Myocyte (in vitro differentiated cells): ENCODE measurements around the gene BCL3. TPM values are rescaled to one million over a fixed set of nuclear protein-coding genes. Genes with fewer than 3 reads are reported as not detected.
"Not testable (repeated sequence)": the region's sequence is repeated elsewhere in the genome, so short reads cannot be mapped to it uniquely, and the experiment has no call there.

Experiments
- DNase-seq: peaks from one replicate; pipeline ENCODE4 v3.0.0-alpha.2; 2012; ENCODE audit warnings: low read depth
- total RNA-seq: library from RNA; depleted of rRNA; stranded (reverse); fragments of >200 nt; gene quantifications from 2 replicates; pipeline ENCODE4 v1.2.3, GENCODE V29; 2014

Gene BCL3
- total RNA-seq, 1 donor from 2014 or later, result 25.8 TPM

DNA sequence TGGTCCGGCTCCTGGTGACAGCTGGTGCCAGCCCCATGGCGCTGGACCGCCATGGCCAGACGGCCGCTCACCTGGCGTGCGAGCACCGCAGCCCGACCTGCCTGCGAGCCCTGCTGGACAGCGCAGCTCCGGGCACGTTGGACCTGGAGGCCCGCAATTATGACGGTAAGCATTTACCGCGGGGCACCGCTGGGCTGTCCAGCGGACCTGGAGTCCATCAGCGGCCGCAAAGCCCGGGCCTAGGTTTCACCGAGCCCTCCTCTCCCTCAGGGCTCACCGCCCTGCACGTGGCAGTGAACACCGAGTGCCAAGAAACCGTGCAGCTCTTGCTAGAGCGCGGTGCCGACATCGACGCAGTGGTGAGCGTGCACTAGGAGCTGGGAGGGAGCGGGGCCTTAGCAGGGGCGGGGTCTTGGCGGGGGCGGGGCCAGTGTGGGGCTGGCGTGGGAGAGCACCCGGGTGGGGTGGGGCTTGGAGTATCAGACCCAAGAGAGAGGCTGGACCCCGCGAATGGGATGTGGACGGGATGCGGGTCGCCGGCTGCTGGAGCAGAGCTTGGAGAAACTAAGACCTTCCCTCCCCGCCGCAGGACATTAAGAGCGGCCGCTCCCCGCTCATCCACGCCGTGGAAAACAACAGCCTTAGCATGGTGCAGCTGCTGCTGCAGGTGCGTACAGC is 8.7 kb downstream of the BCL3 start:
- no peak for DNase-seq

DNA sequence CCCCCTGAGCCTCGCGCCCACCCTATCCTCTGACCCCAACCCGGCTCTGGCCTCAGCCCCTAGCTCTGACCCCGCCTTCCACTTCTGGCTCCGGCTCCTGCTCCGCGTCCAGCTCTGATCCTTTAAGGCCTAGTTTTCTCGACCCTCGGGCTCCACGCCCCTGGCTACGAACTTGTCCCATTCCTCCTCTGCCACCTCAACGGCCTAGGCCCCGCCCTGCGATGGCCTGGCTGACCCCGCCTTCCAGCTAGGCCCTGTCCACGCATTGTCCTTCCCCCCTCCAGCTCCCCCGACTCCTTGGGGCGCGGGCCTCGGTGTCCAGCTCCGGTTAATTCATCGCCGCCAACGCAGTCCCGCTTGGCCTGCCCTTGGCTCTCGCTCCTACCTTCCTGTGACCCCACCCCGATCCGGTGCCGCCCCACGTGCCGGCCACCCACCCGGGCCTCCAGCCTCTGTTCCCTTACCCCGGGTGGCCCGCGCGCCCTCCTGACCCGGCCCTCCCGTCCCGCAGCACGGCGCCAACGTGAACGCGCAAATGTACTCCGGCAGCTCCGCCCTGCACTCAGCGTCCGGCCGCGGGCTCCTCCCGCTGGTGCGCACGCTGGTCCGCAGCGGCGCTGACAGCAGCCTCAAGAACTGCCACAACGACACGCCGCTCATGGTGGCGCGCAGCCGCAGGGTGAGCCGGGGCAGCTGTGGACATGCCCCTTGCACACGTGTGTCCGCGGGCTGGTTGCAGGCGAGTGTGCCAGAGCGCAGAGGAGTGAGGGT is 9.4 kb downstream of the BCL3 start:
- no peak for DNase-seq

DNA sequence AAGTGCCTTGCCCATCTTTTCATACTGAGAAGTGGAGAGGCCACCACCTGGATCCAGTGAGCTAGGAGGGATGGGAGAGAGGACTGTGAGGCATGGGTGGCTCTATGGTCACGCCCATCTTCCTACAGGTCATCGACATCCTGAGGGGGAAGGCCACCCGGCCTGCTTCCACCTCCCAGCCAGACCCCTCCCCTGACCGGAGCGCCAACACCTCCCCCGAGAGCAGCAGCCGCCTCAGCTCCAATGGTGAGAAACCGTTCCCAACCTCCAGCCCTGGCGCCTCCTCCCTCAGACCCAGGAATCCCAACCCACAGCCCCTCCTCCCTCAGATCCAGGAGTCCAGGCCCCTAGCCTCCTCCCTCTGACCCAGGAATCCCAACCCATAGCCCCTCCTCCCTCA is 10.1 kb downstream of the BCL3 start:
- no peak for DNase-seq

DNA sequence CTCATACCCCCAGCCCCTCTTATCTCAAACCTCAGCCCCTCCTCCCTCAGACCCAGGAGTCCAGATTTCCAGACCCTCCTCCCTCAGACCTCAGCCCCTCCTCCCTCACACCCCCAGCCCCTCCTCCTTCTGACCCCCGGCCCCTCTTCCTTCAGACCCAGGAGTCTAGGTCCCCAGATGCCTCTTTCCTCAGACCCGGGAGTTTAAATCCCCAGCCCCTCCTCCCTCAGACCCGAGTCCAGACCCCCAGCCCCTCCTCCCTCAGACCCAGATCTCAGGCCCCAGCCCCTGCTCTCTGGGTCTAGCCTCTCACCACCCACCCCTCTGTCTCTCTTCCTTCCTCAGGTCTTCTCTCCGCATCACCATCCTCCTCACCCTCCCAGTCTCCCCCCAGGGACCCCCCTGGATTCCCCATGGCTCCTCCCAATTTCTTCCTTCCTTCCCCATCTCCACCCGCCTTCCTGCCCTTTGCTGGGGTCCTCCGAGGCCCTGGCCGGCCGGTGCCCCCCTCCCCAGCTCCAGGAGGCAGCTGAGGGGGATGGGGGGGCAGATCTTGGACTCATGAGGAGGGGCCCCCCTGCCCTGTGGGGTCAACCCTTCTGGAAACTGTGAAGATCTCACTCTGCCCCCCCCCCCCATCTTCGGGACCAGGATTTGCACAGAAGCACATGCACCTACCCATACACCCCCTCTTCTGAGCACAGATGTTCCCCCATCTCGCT is 10.7 kb downstream of the BCL3 start:
- no peak for DNase-seq

DNA sequence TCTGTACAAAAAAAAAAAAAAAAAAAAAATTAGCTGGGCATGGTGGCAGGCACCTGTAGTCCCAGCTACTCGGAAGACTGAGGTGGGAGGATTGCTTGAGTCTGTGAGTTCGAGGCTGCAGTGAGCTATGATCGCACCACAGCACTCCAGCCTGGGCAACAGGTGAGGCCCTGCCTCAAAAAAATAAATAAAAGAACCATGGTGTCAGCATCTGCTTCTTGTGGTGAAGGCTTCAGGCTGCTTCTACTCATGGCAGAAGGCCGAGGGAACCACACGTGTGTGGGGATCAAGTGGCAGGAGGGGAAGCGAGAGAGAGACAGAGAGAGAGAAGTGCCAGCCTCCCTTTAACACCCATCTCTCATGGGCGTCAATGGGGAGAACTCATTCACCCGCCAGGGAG is 13.5 kb downstream of the BCL3 start:
- peak; percentile 77 for DNase-seq

DNA sequence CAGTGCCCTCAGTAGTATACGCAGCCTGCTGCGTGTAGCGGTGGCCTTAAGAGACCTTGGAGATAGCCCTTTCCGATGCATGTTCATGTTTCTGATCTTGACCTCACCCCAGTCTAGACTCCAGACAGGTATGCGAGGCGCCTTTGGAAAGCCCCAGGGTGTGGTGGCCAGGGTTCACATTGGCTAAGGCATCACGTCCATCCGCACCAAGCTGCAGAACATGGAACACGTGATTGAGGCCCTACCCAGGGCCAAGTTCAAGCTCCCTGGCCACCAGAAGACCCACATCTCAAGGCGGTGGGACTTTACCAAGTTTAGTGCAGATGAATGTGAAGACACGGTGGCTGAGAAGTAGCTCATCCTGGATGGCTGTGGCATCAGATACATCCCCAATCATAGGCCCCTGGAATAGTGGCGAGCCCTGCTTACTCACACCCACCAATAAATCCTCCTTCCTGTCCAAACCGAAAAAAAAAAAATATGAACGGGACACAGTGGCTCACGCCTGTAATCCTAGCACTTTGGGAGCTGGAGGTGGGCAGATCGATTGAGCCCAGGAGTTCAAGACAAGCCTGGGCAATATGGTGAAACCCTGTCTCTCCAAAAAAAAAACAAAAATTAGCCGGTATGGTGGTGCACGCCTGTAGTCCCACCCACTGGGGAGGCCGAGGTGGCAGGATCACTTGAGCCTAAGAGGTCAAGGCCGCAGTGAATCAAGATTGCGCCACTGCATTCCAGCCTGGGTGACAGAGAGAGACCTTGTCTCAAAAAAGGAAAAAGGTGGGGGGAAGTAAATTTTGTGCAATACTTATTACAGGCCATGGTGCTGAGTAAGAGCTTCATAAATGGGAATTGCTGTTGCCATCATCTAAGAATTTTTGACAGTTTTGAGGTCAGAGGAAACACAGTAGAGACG is 16.8 kb downstream of the BCL3 start:
- DNase-seq, result no peak

DNA sequence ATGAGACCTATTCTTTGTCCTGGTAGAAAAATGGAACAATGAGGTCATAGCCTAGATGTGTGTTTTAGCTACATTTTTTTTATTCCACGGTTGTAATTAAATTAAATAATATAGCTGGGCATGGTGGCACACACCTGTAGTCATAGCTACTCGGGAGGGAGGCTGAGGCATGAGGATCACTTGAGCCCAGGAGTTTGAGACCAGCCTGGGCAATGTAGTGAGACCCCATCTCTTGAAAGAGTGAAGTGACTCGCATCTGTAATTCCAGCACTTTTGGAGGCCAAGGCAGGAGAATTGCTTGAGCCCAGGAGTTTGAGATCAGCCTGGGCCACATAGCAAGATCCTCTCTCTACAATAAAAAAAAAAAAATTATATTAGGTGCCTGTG is 17.4 kb downstream of the BCL3 start:
- DNase-seq, result no peak

DNA sequence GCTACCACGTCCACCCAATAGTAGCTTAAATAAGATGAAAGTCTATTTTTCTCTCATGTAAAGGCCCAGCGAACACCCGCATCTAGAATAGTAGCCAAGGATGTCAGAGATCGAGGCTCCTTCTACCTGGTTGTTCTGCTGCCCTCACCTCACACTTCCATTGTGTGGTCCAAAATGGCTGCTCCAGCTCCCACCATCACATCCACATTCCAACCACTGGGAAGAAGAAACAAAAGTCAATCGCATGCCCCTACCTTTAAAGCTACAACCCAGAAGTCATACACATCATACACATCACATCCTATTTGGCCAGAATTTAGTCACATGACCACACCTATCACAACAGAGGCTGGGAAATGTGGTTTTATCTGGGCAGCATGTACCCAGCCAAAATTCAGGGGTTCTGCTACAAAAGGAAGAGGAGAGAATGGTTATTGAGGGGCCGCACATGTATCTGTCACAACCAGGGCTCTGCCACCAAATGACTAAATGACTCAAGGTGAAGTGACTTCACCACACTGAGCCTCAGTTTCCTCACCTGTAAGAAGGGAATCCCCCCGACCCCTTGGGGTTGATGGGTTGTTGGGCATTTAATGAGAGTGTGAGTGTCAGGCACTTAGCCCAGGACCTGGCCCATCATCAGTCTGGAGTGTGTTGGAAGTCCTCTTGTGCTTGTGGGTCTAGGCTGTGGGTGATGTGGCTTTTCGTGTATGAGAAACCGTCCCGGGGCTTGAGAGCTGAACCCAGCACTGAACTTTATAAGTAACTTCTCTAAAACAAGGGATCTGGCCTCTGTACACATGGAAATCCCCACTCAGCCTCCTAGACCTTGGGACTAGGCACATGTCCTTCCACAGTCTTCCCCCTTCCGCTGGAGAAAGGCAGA is 19.0 kb downstream of the BCL3 start:
- no peak for DNase-seq

DNA sequence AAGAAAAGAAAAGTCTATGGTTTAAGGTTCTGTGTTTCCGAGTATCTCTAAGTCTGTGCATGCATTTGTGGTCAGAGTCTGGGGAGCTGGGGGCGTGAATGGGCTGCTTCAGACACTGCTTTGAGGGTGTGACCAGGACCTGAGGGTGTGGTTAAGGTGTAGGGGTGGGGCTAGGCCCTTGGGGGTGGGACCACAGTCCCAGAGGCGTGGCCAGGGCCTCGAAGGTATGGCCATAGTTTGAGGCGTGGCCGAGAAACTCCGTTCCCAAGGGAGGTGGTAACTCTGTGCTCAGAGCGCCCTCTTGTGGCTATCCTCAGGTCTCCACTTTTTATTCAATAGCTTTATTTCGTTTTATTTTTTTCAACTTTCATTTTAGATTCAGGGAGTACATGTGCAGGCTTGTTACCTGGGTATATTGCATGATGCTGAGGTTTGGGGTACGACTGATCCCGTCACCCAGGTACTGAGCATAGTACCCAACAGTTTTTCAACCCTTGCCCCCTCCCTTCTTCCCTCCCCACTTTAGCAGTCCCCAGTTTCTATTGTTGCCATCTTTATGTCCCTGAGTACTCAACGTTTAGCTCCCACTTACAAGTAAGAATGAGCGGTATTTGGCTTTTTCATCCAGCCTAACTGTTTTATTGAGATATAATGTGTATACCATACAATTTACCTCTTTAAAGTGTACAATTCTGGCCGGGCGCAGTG is 22.2 kb downstream of the BCL3 start:
- peak; percentile 87 for DNase-seq

DNA sequence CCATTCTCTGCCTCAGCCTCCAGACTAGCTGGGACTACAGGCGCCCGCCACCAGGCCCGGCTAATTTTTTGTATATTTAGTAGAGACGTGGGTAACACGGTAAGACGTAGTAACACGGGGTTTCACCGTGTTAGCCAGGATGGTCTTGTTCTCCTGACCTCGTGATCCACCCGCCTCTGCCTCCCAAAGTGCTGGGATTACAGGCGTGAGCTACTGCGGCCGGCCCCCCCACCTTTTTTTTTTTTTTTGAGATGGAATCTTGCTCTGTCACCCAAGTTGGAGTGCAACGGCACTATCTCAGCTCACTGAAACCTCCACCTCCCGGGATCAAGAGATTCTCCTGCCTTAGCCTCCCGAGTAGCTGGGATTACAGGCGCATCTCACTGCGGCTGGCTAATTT is 23.6 kb downstream of the BCL3 start:
- DNase-seq, result not testable (repeated sequence)

DNA sequence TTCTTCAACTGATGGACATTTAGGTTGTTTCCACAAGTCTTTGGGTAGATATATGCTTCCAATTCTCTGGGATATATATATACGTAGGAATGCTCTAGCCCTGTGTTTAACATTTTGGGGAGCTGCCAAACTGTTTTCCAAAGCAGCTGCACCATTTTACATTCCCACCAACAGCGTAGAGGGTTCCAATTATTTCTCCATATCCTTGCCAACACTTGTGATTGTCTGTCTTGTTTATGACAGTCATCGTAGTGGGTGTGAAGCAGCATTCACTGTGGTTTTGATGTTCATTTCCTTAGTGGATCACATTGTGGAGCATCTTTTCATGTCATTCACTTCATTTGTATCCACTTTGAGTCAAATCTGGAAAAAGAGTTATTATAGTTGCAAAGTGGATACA is 24.5 kb downstream of the BCL3 start:
- peak; percentile 74 for DNase-seq

DNA sequence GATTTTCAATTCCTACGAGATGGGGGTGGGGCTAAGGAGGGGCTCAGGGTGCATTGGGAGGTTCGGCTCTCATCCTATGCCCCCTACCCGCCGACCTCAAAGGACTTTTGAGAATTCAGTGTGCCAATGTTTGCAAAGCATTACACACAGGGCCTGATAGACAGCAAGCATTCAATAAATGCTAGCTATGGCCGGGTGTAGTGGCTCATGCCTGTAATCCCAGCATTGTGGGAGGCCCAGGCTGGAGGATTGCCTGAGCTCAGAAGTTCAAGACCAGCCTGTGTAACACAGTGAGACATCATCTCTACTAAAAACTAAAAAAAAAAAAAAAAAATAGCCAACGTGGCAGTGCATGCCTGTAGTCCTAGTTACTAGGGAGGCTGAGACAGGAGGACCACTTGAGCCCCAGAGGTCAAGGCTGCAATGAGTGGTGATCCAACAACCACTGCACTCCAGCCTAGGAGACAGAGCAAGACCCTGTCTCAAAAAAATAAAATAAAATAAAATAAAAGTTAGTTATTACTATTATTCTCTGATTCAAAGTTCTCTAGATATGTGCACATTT is 27.2 kb downstream of the BCL3 start:
- DNase-seq, result no peak

DNA sequence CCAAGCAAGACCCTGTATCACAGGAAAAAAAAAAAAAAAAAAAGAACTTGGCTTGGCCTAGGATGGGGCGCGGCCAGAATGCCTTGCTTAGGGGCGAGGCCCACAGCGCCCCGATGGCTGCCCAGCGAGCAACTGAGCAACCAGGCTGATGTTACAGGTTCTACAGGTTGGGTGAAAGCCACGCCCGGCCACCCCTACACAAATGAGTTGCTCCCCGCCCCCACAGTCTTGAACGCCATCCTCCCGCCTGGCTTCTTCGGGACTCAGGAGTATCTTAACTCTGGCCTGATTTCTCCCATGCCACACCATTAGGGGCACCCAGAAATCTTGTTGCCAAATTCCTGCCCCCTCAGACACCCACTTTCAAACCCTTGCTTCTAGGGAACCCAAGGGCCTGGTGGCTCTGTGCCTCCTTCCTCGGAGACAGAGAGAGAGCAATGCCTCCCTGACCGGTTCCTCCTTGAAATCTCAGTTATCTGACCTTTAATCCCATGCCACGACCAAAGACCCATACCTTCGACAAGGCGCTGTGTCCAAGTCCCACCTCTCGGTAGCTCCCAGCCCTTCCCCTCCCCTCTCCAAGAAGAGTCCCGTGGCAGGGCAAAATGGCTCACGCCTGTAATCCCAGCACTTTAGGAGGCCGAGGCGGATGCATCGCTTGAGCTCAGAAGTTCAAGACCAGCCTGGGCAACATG is 28.0 kb downstream of the BCL3 start:
- no peak for DNase-seq

DNA sequence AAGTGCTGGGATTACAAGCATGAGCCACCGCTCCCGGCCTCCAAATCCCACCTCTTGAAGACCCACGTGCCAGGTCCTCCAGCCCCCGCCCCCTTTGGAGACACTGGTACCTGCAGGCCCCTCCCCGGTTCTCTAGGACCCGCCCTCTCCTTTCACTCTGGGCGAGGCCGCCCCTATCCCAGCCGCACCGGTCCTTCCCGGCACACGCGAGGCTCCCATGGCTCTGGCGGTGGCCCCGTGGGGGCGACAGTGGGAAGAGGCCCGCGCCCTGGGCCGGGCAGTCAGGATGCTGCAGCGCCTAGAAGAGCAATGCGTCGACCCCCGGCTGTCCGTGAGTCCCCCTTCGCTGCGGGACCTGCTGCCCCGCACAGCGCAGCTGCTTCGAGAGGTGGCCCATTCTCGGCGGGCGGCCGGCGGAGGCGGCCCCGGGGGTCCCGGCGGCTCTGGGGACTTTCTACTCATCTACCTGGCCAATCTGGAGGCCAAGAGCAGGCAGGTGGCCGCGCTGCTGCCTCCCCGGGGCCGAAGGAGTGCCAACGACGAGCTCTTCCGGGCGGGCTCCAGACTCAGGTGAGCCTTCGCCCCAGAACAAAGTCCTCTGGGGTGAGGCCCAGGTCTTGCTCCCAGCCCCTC is 29.3 kb downstream of the BCL3 start, which contains the start of gene CBLC:
CBLC (plus strand) TSS at position 176 of the 633 bp plus-strand sequence; CDS start at position 218, 42 bp downstream.
- DNase-seq, result no peak

DNA sequence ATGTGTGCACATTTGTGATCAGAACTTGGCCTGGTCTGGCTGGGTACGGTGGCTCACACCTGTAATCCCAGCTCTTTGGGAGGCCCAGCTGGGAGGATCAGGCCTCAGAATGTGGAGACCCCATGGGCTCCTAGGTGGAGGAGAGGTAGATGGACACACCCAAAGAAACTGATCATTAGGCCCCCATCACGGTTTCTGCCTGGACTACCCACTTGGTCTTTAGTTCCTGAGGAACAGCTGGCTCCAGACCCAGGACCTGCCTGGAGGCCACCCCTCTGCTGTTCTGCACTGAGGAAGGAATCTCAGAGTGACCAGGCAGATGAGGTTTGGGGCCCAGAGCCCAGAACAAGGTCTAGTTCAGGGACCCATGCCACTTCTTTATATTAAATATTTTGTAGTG is 30.6 kb downstream of the BCL3 start:
- no peak for DNase-seq

DNA sequence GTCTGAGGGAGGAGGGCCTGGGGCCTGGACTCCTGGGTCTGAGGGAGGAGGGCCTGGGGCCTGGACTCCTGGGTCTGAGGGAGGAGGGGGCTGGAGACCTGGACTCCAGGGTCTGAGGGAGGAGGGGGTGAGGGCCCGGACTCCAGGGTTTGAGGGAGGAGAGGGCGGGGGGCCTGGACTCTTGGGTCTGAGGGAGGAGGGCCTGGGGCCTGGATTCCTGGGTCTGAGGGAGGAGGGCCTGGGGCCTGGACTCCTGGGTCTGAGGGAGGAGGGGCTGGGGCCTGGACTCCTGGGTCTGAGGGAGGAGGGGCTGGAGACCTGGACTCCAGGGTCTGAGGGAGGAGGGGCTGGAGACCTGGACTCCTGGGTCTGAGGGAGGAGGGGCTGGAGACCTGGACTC is 33.2 kb downstream of the BCL3 start:
- not testable (repeated sequence) for DNase-seq

DNA sequence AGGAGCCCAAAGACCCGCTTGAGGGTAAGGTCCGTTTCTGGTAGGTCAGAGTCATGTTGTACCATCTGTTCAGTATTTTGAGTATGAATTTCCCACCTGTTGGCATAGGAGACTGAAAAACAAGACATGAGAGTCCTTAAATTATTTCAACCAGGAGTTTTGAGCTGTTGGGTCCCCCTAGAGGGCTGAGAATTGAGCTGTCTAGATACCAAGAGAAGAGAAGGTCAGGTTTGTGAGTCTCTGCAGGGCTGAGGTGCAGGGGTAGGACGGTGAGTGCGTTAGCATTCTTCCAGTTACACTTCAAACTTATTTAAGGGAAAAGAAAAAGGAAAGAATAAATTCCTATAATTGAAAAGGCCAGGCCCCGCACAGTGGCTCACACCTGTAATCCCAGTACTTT is 34.2 kb downstream of the BCL3 start:
- no peak for DNase-seq

DNA sequence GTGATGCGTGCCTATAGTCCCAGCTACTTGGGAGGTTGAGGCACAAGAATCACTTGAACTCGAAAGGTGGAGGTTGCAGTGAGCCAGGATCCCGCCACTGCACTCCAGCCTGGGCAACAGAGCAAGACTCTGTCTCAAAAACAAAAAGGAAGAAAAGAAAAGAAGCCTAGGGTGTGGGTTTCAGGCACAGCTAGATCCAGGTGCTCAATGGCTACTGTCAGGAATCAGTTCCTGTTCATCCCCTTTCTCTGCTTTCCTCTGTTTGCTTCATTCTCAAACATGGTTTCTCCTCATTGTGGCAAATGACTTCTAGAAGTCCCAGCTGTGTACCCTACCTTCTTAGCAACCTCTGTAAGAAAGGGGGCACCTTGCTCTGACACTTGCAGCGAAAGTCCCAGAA is 35.0 kb downstream of the BCL3 start:
- DNase-seq, result no peak
